Endothelial cell (in vitro differentiated cells): Measurements from ENCODE around the gene ABI3BP. TPM values are rescaled to one million over a fixed set of nuclear protein-coding genes. Genes with fewer than 3 reads are reported as not detected.

Source experiments
- DNase-seq: peaks from one replicate; pipeline ENCODE4 v3.0.0; 2021; ENCODE audit warnings: low spot score
- H3K27ac Mint-ChIP-seq: one replicate; pipeline ENCODE4 v1.8.0; 2021; ENCODE audit warnings: mixed read lengths, inconsistent platforms; ENCODE audit not compliant: unreplicated experiment
- H3K27me3 Mint-ChIP-seq: one replicate; pipeline ENCODE4 v1.8.0; 2021; ENCODE audit warnings: mild to moderate bottlenecking, moderate library complexity, mixed read lengths, inconsistent platforms; ENCODE audit not compliant: unreplicated experiment
- H3K36me3 Mint-ChIP-seq: one replicate; pipeline ENCODE4 v1.8.0; 2021; ENCODE audit warnings: mild to moderate bottlenecking, low read depth, mixed read lengths, inconsistent platforms; ENCODE audit not compliant: unreplicated experiment
- H3K4me1 Mint-ChIP-seq: one replicate; pipeline ENCODE4 v1.8.0; 2021; ENCODE audit warnings: mild to moderate bottlenecking, mixed read lengths, inconsistent platforms; ENCODE audit not compliant: unreplicated experiment
- H3K4me3 Mint-ChIP-seq: one replicate; pipeline ENCODE4 v1.8.0; 2021; ENCODE audit warnings: mild to moderate bottlenecking, mixed read lengths, inconsistent platforms; ENCODE audit not compliant: unreplicated experiment
- H3K9me3 Mint-ChIP-seq: one replicate; pipeline ENCODE4 v1.8.0; 2021; ENCODE audit warnings: mixed read lengths, inconsistent platforms; ENCODE audit not compliant: unreplicated experiment
- total RNA-seq: library from RNA; stranded (reverse); fragmentation: NEBNext Ultra II Directional; extraction: Animal tissue kit (Norgen Biotek cat#: 25700); gene quantifications from one replicate; pipeline ENCODE4 v1.2.1, GENCODE V29; 2021; ENCODE audit not compliant: unreplicated experiment
- TF ChIP-seq, protein P1 (sequence below): fragments of 200-600 bp; sonication (generic); IDR thresholded peaks from one replicate; pipeline ENCODE4 v1.5.0; 2021; ENCODE audit warnings: antibody characterized with exemption; ENCODE audit not compliant: unreplicated experiment

The ABI3BP gene
- total RNA-seq, 1 donor from 2014 or later = 0.26 TPM

DNA sequence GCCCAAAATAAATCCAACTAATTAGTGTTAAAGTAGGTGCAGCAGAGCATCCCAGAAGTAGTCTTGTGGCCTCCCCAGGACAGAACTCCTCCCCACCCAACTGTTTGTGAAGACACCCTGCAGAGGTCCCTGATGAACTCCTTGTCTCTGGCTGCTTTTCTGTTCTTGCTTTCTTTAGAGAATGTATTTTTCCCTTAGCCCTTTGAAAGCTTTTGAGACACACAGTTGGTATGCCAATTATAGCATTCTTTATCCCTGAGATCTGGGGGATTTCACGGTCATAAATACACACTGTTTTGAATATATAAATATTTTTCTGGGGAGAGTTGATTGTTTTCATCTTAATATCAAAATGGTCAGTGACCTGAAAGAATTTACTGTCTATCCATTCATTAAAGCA is 274.1 kb downstream of the ABI3BP start:
- no peak overlapping the region for H3K4me3 Mint-ChIP-seq
- no peak for DNase-seq
- H3K4me1 Mint-ChIP-seq = peaks cover 10% of the 10 kb centered on the region
- TF ChIP-seq, protein P1, sequence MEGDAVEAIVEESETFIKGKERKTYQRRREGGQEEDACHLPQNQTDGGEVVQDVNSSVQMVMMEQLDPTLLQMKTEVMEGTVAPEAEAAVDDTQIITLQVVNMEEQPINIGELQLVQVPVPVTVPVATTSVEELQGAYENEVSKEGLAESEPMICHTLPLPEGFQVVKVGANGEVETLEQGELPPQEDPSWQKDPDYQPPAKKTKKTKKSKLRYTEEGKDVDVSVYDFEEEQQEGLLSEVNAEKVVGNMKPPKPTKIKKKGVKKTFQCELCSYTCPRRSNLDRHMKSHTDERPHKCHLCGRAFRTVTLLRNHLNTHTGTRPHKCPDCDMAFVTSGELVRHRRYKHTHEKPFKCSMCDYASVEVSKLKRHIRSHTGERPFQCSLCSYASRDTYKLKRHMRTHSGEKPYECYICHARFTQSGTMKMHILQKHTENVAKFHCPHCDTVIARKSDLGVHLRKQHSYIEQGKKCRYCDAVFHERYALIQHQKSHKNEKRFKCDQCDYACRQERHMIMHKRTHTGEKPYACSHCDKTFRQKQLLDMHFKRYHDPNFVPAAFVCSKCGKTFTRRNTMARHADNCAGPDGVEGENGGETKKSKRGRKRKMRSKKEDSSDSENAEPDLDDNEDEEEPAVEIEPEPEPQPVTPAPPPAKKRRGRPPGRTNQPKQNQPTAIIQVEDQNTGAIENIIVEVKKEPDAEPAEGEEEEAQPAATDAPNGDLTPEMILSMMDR = no peak
- H3K9me3 Mint-ChIP-seq = no peaks in the 10 kb centered on the region
- no peaks in the 10 kb centered on the region for H3K27me3 Mint-ChIP-seq
- no peak overlapping the region for H3K27ac Mint-ChIP-seq
- peaks cover 20% of the 10 kb centered on the region for H3K36me3 Mint-ChIP-seq

- H3K27ac Mint-ChIP-seq = no peak overlapping the region
- H3K4me1 Mint-ChIP-seq = peaks cover 10% of the 10 kb centered on the region
- TF ChIP-seq, protein P1 = no peak
- peaks cover 23% of the 10 kb centered on the region for H3K36me3 Mint-ChIP-seq
- no peaks in the 10 kb centered on the region for H3K27me3 Mint-ChIP-seq
- H3K4me3 Mint-ChIP-seq = no peak overlapping the region
- DNase-seq = no peak
- H3K9me3 Mint-ChIP-seq = no peaks in the 10 kb centered on the region
These were observed 275.4 kb downstream of the ABI3BP start for GRCh38 chr3:100717637-100718487.

DNA sequence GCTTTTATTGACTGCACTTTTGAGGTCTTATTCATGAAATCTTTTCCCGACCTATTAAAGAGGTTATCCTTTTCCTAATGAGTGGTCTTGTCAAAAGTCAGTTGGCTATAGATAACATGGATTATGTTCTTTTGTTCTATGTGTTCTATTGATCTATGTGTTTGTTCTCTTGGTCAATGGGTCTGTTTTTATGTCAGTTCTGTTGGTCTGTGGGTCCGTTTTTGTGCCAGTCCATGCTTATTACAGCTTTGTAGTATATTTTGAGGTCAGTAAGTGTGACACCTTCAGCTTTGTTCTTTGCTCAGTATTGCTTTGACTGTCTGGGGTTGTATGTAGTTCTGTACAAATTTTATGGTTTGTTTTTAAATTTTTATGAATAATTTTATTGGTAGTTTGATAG is 276.2 kb downstream of the ABI3BP start:
- Mint-ChIP-seq H3K27ac (no peak overlapping the region), H3K27me3 (peaks cover 1% of the 10 kb centered on the region), H3K36me3 (peaks cover 18% of the 10 kb centered on the region), H3K4me3 (no peak overlapping the region), H3K4me1 (peaks cover 10% of the 10 kb centered on the region), H3K9me3 (no peaks in the 10 kb centered on the region)
- TF ChIP-seq, protein P1 = no peak
- DNase-seq = no peak

GRCh38 chr3:100715176-100715575 is 278.0 kb downstream of the ABI3BP start:
- peaks cover 4% of the 10 kb centered on the region for H3K27me3 Mint-ChIP-seq
- no peak overlapping the region for H3K27ac Mint-ChIP-seq
- TF ChIP-seq, protein P1 = no peak
- no peaks in the 10 kb centered on the region for H3K9me3 Mint-ChIP-seq
- no peak for DNase-seq
- no peak overlapping the region for H3K4me3 Mint-ChIP-seq
- H3K4me1 Mint-ChIP-seq = peaks cover 15% of the 10 kb centered on the region
- H3K36me3 Mint-ChIP-seq = peaks cover 22% of the 10 kb centered on the region

GRCh38 chr3:100710261-100710968 is 282.8 kb downstream of the ABI3BP start:
- peak overlapping the region; percentile 61 for H3K27ac Mint-ChIP-seq
- peaks cover 16% of the 10 kb centered on the region for H3K36me3 Mint-ChIP-seq
- peaks cover 5% of the 10 kb centered on the region for H3K9me3 Mint-ChIP-seq
- DNase-seq = peak; percentile 33
- peaks cover 14% of the 10 kb centered on the region for H3K4me1 Mint-ChIP-seq
- H3K27me3 Mint-ChIP-seq = peaks cover 14% of the 10 kb centered on the region
- TF ChIP-seq, protein P1 = no peak
- H3K4me3 Mint-ChIP-seq = peak overlapping the region; percentile 91
